ENCODE data around the gene PLSCR1.

Gene PLSCR1

GRCh38 chr3:146550070-146550615 is 5.7 kb upstream of the PLSCR1 start:
- Histone ChIP-seq H3K27me3 (ENCODE audit: insufficient read depth, low read length) (no peaks in the 10 kb centered on the region), H3K27ac (ENCODE audit: low read depth, low read length) (peak overlapping the region; percentile 91), H3K36me3 (ENCODE audit: insufficient read depth, low read length) (no peaks in the 10 kb centered on the region), H3K79me2 (ENCODE audit: control insufficient read depth, insufficient read depth, low read length, unreplicated experiment) (peaks cover 16% of the 10 kb centered on the region), H2AFZ (ENCODE audit: low read length, unreplicated experiment) (peak overlapping the region; percentile 99), H3K4me3 (ENCODE audit: low read depth, low read length) (peak overlapping the region; percentile 69), H3K4me1 (ENCODE audit: control insufficient read depth, insufficient read depth, low read length, unreplicated experiment) (peaks cover 48% of the 10 kb centered on the region)

GRCh38 chr3:146547235-146547835 is 2.9 kb upstream of the PLSCR1 start:
- H3K79me2 ChIP-seq (ENCODE audit: control insufficient read depth, insufficient read depth, low read length, unreplicated experiment): peaks cover 43% of the 10 kb centered on the region
- no peaks in the 10 kb centered on the region for H3K27me3 ChIP-seq (ENCODE audit: insufficient read depth, low read length)
- peaks cover 10% of the 10 kb centered on the region; the same call in 1 of the 2 replicates for H3K36me3 ChIP-seq (ENCODE audit: insufficient read depth, low read length)
- H3K4me3 ChIP-seq (ENCODE audit: low read depth, low read length): no peak overlapping the region
- H3K27ac ChIP-seq (ENCODE audit: low read depth, low read length): no peak overlapping the region
- H3K4me1 ChIP-seq (ENCODE audit: control insufficient read depth, insufficient read depth, low read length, unreplicated experiment): peaks cover 48% of the 10 kb centered on the region
- no peak overlapping the region for H2AFZ ChIP-seq (ENCODE audit: low read length, unreplicated experiment)

GRCh38 chr3:146546366-146546965 is 2.1 kb upstream of the PLSCR1 start:
- peaks cover 44% of the 10 kb centered on the region for H3K4me1 ChIP-seq (ENCODE audit: control insufficient read depth, insufficient read depth, low read length, unreplicated experiment)
- H2AFZ ChIP-seq (ENCODE audit: low read length, unreplicated experiment): no peak overlapping the region
- H3K36me3 ChIP-seq (ENCODE audit: insufficient read depth, low read length): peaks cover 18% of the 10 kb centered on the region
- H3K27me3 ChIP-seq (ENCODE audit: insufficient read depth, low read length): no peaks in the 10 kb centered on the region
- H3K79me2 ChIP-seq (ENCODE audit: control insufficient read depth, insufficient read depth, low read length, unreplicated experiment): peaks cover 52% of the 10 kb centered on the region
- no peak overlapping the region for H3K27ac ChIP-seq (ENCODE audit: low read depth, low read length)
- H3K4me3 ChIP-seq (ENCODE audit: low read depth, low read length): peak overlapping the region; percentile 2; the same call in 1 of the 2 replicates

- Histone ChIP-seq H3K4me1 (ENCODE audit: control insufficient read depth, insufficient read depth, low read length, unreplicated experiment) (peaks cover 43% of the 10 kb centered on the region), H3K36me3 (ENCODE audit: insufficient read depth, low read length) (peaks cover 29% of the 10 kb centered on the region), H3K4me3 (ENCODE audit: low read depth, low read length) (peak overlapping the region; percentile 98), H3K27ac (ENCODE audit: low read depth, low read length) (peak overlapping the region; percentile 98), H3K79me2 (ENCODE audit: control insufficient read depth, insufficient read depth, low read length, unreplicated experiment) (peaks cover 66% of the 10 kb centered on the region), H2AFZ (ENCODE audit: low read length, unreplicated experiment) (no peak overlapping the region), H3K27me3 (ENCODE audit: insufficient read depth, low read length) (no peaks in the 10 kb centered on the region)
These were observed 622 bp upstream of the PLSCR1 start for GRCh38 chr3:146544929-146545528.

GRCh38 chr3:146543461-146544001 is 876 bp downstream of the PLSCR1 start:
- Histone ChIP-seq H3K4me1 (ENCODE audit: control insufficient read depth, insufficient read depth, low read length, unreplicated experiment) (peaks cover 49% of the 10 kb centered on the region), H3K4me3 (ENCODE audit: low read depth, low read length) (peak overlapping the region; percentile 98), H3K36me3 (ENCODE audit: insufficient read depth, low read length) (peaks cover 39% of the 10 kb centered on the region), H3K27me3 (ENCODE audit: insufficient read depth, low read length) (no peaks in the 10 kb centered on the region), H2AFZ (ENCODE audit: low read length, unreplicated experiment) (no peak overlapping the region), H3K79me2 (ENCODE audit: control insufficient read depth, insufficient read depth, low read length, unreplicated experiment) (peaks cover 80% of the 10 kb centered on the region), H3K27ac (ENCODE audit: low read depth, low read length) (peak overlapping the region; percentile 98)

- Histone ChIP-seq H3K4me3 (ENCODE audit: low read depth, low read length) (peak overlapping the region; percentile 98), H3K27me3 (ENCODE audit: insufficient read depth, low read length) (no peaks in the 10 kb centered on the region), H3K4me1 (ENCODE audit: control insufficient read depth, insufficient read depth, low read length, unreplicated experiment) (peaks cover 55% of the 10 kb centered on the region), H3K79me2 (ENCODE audit: control insufficient read depth, insufficient read depth, low read length, unreplicated experiment) (peaks cover 86% of the 10 kb centered on the region), H3K36me3 (ENCODE audit: insufficient read depth, low read length) (peaks cover 44% of the 10 kb centered on the region), H3K27ac (ENCODE audit: low read depth, low read length) (peak overlapping the region; percentile 98), H2AFZ (ENCODE audit: low read length, unreplicated experiment) (no peak overlapping the region)
These were observed 1.4 kb downstream of the PLSCR1 start for GRCh38 chr3:146542978-146543377.

GRCh38 chr3:146542179-146542578 is 2.2 kb downstream of the PLSCR1 start:
- H3K79me2 ChIP-seq (ENCODE audit: control insufficient read depth, insufficient read depth, low read length, unreplicated experiment): peaks cover 94% of the 10 kb centered on the region
- H2AFZ ChIP-seq (ENCODE audit: low read length, unreplicated experiment): no peak overlapping the region
- no peaks in the 10 kb centered on the region for H3K27me3 ChIP-seq (ENCODE audit: insufficient read depth, low read length)
- peak overlapping the region; percentile 98 for H3K27ac ChIP-seq (ENCODE audit: low read depth, low read length)
- H3K4me1 ChIP-seq (ENCODE audit: control insufficient read depth, insufficient read depth, low read length, unreplicated experiment): peaks cover 59% of the 10 kb centered on the region
- H3K4me3 ChIP-seq (ENCODE audit: low read depth, low read length): peak overlapping the region; percentile 98
- peaks cover 52% of the 10 kb centered on the region for H3K36me3 ChIP-seq (ENCODE audit: insufficient read depth, low read length)

GRCh38 chr3:146540978-146541377 is 3.4 kb downstream of the PLSCR1 start:
- Histone ChIP-seq H3K4me3 (ENCODE audit: low read depth, low read length) (peak overlapping the region; percentile 98), H3K79me2 (ENCODE audit: control insufficient read depth, insufficient read depth, low read length, unreplicated experiment) (peaks cover 97% of the 10 kb centered on the region), H2AFZ (ENCODE audit: low read length, unreplicated experiment) (no peak overlapping the region), H3K27me3 (ENCODE audit: insufficient read depth, low read length) (no peaks in the 10 kb centered on the region), H3K27ac (ENCODE audit: low read depth, low read length) (peak overlapping the region; percentile 98), H3K4me1 (ENCODE audit: control insufficient read depth, insufficient read depth, low read length, unreplicated experiment) (peaks cover 59% of the 10 kb centered on the region), H3K36me3 (ENCODE audit: insufficient read depth, low read length) (peaks cover 57% of the 10 kb centered on the region)

- no peaks in the 10 kb centered on the region for H3K27me3 ChIP-seq (ENCODE audit: insufficient read depth, low read length)
- peaks cover 61% of the 10 kb centered on the region for H3K36me3 ChIP-seq (ENCODE audit: insufficient read depth, low read length)
- no peak overlapping the region for H2AFZ ChIP-seq (ENCODE audit: low read length, unreplicated experiment)
- H3K4me1 ChIP-seq (ENCODE audit: control insufficient read depth, insufficient read depth, low read length, unreplicated experiment): peaks cover 61% of the 10 kb centered on the region
- peak overlapping the region; percentile 98 for H3K4me3 ChIP-seq (ENCODE audit: low read depth, low read length)
- H3K27ac ChIP-seq (ENCODE audit: low read depth, low read length): peak overlapping the region; percentile 98
- H3K79me2 ChIP-seq (ENCODE audit: control insufficient read depth, insufficient read depth, low read length, unreplicated experiment): peaks cover 96% of the 10 kb centered on the region
These were observed 4.2 kb downstream of the PLSCR1 start for GRCh38 chr3:146540236-146540635.

GRCh38 chr3:146539315-146539714 is 5.1 kb downstream of the PLSCR1 start:
- Histone ChIP-seq H3K79me2 (ENCODE audit: control insufficient read depth, insufficient read depth, low read length, unreplicated experiment) (peaks cover 96% of the 10 kb centered on the region), H3K4me3 (ENCODE audit: low read depth, low read length) (peak overlapping the region; percentile 98), H2AFZ (ENCODE audit: low read length, unreplicated experiment) (no peak overlapping the region), H3K27me3 (ENCODE audit: insufficient read depth, low read length) (no peaks in the 10 kb centered on the region), H3K4me1 (ENCODE audit: control insufficient read depth, insufficient read depth, low read length, unreplicated experiment) (peaks cover 67% of the 10 kb centered on the region), H3K27ac (ENCODE audit: low read depth, low read length) (peak overlapping the region; percentile 98), H3K36me3 (ENCODE audit: insufficient read depth, low read length) (peaks cover 65% of the 10 kb centered on the region)

All from ACC112 (cell line).